Measurements from ENCODE around the gene WDR7.

Gene WDR7

DNA sequence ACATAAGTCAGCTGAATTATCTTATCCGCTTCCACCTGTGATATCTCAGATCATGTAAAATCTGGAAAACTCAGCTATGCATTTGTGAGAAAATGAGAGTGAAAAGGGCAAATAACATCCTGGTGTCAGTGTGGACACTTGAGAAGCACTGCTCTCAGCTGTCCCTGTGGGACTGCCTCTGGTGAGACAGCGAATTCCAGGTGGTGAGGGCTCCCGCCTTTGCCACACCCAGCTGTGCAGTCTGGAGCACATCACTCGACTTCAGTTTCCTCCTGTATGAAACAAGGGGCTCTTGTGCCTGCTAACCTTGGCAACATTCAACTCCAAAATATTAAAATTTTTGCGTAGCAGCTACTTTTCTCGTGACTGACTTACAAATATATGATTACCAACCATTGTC lies 300.9 kb downstream of the WDR7 start:
- no peak for DNase-seq

- no peak for DNase-seq
Measured at GRCh38 chr18:56953428-56954198, 302.5 kb downstream of the WDR7 start.

DNA sequence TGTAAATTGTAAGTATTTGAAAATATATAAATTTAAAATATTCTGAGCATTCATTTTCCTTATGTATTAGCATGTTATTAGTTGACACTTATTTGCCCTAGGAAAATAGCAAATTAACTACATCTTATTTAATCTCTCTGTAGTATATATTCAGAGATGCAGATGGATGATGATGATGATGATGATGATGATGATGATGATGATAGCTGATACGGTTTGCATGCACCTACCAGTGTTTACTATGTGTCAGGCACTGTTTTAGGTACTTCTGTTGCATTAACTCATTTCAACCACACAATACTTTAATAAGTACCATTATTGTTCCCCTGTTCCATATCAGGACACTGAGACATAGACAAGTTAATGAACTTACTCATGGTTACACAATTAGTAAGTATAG lies 304.3 kb downstream of the WDR7 start:
- no peak for DNase-seq

DNA sequence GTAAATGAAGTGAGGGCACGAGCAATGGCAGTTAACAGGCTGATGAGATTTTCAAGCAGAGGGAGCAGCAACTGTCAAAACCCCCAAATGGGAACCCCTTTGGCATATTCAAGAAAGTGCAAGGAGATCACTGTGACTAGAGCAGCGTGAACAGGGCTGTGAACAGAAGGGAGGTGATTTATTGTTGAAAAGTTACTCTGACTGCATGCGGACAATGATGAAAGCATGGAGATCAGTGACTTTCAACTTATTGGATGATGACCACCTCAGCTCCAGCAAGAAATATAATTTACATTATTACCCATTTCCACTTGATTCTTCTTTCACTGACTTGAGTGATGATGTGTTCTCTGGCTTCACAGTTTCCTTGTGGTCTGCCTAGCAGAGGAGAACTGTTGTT lies 308.0 kb downstream of the WDR7 start:
- DNase-seq = no peak

DNA sequence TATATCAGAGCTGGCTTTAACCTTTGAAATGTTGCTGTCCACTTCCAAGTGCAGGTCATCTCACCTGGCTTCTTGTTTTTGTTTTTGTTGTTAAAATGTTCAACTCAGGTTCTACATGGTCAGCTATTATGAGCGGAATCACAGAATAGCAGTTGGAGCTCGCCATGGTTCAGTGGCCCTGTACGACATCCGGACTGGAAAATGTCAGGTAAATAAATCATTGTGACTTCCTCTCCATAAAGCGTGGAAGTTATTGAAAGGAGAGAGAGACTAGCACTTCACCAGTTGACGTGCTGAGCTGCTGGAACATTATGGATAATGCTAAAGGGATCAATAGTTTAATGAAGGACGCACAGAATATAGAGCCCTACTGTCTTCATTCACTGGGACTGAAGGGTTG lies 311.2 kb downstream of the WDR7 start:
- no peak for DNase-seq

DNA sequence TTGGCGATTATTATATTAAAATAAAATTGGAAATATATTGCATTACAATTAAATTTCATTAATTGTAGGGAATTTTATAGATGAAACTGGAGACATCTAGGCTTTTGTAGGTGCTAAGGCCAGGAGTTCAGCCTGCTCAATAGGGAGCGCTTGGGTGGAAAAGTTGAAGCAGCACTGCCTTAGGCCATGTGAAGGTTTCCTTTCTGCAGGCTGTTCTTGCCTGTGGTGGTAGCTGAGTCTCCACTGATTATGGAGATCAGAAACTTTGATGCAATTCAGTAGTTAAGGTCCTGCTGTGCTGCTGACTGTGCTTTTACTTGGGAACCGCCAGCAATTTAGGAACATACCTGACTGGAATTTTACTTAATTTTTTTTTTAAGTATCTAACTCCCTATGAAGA lies 315.9 kb downstream of the WDR7 start:
- no peak for DNase-seq

GRCh38 chr18:56973487-56973886 lies 322.3 kb downstream of the WDR7 start:
- no peak for DNase-seq

DNA sequence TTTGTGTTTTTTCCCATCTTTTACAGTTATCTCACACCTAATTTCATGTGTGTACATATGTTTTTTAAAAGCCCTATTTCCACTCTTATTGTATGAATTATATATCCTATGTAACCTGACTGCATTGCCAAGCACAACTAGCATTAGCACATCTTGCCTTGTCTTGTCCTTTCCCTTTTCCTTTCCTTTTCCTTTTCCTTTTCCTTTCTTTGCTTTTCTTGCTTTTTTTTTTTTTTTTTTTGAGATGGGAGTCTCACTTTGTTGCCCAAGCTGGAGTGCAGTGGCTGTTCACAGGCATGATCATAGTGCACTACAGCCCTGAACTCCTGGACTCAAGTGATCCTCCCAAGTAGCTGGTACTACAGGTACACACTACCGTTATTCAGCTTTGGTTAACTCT lies 323.0 kb downstream of the WDR7 start:
- DNase-seq = no peak

DNA sequence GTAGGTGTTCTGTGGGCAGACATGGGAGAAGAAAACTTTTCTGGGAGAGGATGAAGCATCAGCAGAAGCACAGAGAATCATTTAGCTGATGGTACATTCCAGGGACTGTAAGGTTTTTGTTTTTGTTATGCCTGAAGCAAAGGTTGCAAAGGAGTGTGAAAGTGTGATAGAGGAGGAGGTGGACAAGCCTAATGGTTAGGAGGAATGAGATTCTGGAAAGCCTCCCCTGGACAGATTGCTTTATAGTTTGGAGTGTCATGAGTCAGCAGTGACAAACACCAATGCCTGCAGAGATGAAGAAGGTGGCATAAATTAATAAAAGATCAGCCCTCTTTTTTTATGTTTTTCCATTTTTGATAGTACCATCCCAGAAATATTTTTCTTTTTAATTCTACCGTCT lies 324.1 kb downstream of the WDR7 start:
- DNase-seq = no peak

- DNase-seq = no peak
Measured at GRCh38 chr18:56977309-56977708, 326.1 kb downstream of the WDR7 start.

- DNase-seq = no peak
Measured at GRCh38 chr18:56977771-56978170, 326.6 kb downstream of the WDR7 start.

- DNase-seq = no peak
Measured at GRCh38 chr18:56980151-56980550, 329.0 kb downstream of the WDR7 start.

DNA sequence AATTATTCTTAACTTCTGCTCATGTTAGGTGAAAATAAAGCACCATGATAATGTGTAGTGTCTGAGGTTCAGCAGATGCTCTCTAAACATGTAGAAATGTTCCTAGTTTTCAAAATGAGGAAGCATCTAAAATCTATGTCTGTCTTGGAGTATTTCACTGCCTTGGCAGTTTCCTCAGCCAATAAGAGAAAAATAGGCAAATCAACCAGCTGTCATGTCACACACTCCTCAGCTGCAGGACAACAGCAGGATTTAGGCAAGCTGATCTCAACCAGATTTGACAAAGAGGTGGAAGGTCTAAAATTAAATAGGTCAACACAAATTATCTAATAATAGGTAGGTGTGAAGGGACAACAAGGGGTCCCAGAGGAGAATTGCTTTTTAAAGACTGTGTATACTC lies 331.6 kb downstream of the WDR7 start:
- peak; percentile 35 to 36 for DNase-seq

GRCh38 chr18:56983275-56983992 lies 332.3 kb downstream of the WDR7 start:
- no peak for DNase-seq

DNA sequence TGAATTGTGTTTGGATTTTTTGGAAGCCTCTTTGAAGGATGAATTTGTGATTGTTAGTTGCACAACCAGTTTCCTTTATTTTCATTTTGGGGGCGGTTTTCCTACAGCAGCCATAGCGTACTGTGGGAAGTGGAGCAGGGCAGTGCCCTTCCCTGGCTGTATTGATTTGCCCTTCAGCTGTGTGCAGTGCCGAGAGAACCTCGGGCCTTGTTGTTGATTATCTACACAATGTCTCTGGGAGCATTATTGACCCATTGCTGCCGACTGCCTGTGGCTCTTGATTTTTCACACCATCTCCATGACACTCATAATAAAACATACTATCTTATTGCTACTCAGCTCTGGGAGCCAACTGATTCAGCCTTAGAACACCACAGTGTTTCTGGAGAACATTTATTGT lies 333.6 kb downstream of the WDR7 start:
- DNase-seq = no peak

GRCh38 chr18:56986829-56987228 lies 335.7 kb downstream of the WDR7 start:
- no peak for DNase-seq

- no peak for DNase-seq
Measured at GRCh38 chr18:56987236-56987635, 336.1 kb downstream of the WDR7 start.

GRCh38 chr18:56988022-56988421 lies 336.9 kb downstream of the WDR7 start:
- DNase-seq = no peak

GRCh38 chr18:56990678-56991077 lies 339.5 kb downstream of the WDR7 start:
- DNase-seq = no peak

DNA sequence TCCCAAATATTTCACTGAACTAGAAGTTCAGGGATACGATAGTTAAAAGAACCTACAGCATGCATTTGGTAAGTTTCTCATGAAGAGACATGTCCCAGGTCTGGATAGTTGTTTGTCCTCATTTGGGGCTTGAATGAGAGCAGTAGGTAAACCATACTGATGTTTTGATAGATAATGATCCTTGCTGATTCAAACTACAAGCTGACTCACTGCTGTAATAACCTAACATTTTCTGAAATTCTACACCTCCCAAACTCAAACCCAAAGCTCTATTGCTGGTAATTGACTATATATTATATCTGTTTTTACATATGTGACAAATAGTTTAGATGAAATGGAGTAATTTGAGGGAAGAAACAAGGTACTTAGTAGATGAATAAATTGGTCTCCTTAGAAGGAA lies 341.6 kb downstream of the WDR7 start:
- no peak for DNase-seq

GRCh38 chr18:56995579-56996188 lies 344.5 kb downstream of the WDR7 start:
- DNase-seq = no peak

- no peak for DNase-seq
Measured at GRCh38 chr18:56997200-56997599, 346.0 kb downstream of the WDR7 start.

GRCh38 chr18:56999823-57000222 lies 348.7 kb downstream of the WDR7 start:
- no peak for DNase-seq

- no peak for DNase-seq
Measured at GRCh38 chr18:57002627-57003026, 351.5 kb downstream of the WDR7 start.

All from inflammatory macrophage (primary cell).